HEK293 (cell line): ENCODE results near the gene MDM4.

Experiments
- KLF9 ChIP-seq: fragments of 450-650 bp; formaldehyde crosslinking; IDR thresholded peaks from 2 replicates; pipeline ENCODE4 v1.5.1; 2016; ENCODE audit warnings: missing biosample characterization, missing genetic modification characterization, low read depth
- ZBTB7A ChIP-seq: fragments of 450-650 bp; formaldehyde crosslinking; IDR thresholded peaks from 2 replicates; pipeline ENCODE4 v1.5.1; 2016; ENCODE audit warnings: low read depth, missing biosample characterization, missing genetic modification characterization
- ZNF121 ChIP-seq: fragments of 450-650 bp; formaldehyde crosslinking; IDR thresholded peaks from 2 replicates; pipeline ENCODE4 v1.5.1; 2016; ENCODE audit warnings: missing biosample characterization, missing genetic modification characterization
- ZNF426 ChIP-seq: fragments of 450-650 bp; formaldehyde crosslinking; IDR thresholded peaks from 2 replicates; pipeline ENCODE4 v1.5.1; 2017; ENCODE audit warnings: missing biosample characterization, missing genetic modification characterization, mild to moderate bottlenecking, inconsistent platforms, moderate library complexity
- TF ChIP-seq, protein P1 (sequence below): fragments of 450-650 bp; formaldehyde crosslinking; IDR thresholded peaks from 2 replicates; pipeline ENCODE4 v1.5.1; 2016; ENCODE audit warnings: missing biosample characterization, missing genetic modification characterization

DNA sequence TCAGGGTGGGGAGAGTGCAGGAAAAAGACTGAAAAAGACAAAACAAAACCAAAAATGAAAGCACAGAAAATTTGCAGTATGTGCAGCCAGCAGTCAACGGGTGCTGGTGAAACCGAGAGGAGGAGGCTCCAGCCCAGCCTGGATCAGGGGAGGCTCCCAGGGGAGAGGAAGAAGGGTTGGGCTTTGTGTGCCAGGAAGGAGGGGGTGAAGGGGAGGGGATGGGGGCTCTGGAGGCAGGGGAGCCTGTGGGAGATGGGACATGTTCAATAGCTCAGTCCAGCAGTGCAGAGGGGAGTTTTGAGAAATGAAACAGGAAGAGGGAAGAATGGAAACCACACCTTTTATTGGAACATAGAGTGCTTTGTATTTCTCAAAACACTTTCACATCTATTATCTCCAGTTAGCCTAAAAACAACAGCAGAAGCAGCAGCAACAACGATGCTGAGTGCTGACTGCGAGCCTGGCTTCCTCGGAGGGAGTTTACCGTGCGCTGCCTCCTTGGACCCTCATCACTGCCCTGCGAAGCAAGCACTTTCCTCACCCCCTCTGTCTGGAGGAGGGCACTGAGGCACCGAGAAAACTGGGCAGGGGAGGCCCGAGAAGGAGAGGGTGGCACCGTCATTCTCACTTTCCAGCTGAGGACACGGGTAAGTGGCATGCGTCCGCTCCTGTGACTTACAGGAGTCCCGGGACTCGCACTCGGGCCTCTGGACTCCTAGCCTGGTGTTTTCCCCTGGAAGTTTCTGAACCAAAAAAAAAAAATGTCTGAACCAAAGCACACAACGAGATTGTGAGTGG lies 62.9 kb downstream of the MDM4 start:
- TF ChIP-seq ZBTB7A (tag by site-specific recombination) = no peak
- TF ChIP-seq, protein P1, sequence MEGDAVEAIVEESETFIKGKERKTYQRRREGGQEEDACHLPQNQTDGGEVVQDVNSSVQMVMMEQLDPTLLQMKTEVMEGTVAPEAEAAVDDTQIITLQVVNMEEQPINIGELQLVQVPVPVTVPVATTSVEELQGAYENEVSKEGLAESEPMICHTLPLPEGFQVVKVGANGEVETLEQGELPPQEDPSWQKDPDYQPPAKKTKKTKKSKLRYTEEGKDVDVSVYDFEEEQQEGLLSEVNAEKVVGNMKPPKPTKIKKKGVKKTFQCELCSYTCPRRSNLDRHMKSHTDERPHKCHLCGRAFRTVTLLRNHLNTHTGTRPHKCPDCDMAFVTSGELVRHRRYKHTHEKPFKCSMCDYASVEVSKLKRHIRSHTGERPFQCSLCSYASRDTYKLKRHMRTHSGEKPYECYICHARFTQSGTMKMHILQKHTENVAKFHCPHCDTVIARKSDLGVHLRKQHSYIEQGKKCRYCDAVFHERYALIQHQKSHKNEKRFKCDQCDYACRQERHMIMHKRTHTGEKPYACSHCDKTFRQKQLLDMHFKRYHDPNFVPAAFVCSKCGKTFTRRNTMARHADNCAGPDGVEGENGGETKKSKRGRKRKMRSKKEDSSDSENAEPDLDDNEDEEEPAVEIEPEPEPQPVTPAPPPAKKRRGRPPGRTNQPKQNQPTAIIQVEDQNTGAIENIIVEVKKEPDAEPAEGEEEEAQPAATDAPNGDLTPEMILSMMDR (tag by site-specific recombination) = no peak
- TF ChIP-seq ZNF121 (tag by site-specific recombination) = no peak
- TF ChIP-seq KLF9 (tag by site-specific recombination) = no peak
- no peak for TF ChIP-seq ZNF426 (tag by site-specific recombination)
